ENCODE data around the gene TMEM89. TPM values are rescaled to one million over a fixed set of nuclear protein-coding genes. Genes with fewer than 3 reads are reported as not detected.

Gene TMEM89
- total RNA-seq, 4 donors from 2014 or later: not detected

GRCh38 chr3:48573973-48574585, 47.5 kb downstream of the TMEM89 start:
- no peaks in the 10 kb centered on the region for H3K9me3 ChIP-seq
- H3K27ac ChIP-seq: no peak overlapping the region
- WGBS, 2 donors: 91 to 95% methylated on average over 9 of the region's 10 CpGs
- H3K27me3 ChIP-seq: no peaks in the 10 kb centered on the region
- H3K4me1 ChIP-seq: no peaks in the 10 kb centered on the region
- no peaks in the 10 kb centered on the region for H3K36me3 ChIP-seq
- H3K4me3 ChIP-seq (replicated peaks in 1 of 3): no peak overlapping the region
- no peak for TF ChIP-seq CTCF (IDR thresholded peaks at IDR 0.05)
- no peak for TF ChIP-seq POLR2A (IDR thresholded peaks at IDR 0.05)
- no peak for DNase-seq
- intact Hi-C loops (cut with DNase I): no loop called here

- no peak overlapping the region for H3K4me3 ChIP-seq (replicated peaks in 1 of 3)
- 91 to 93% methylated on average over 5 to 7 of the region's 7 CpGs for WGBS, 2 donors
- intact Hi-C loops (cut with DNase I): no loop called here
- TF ChIP-seq CTCF (IDR thresholded peaks at IDR 0.05): no peak
- no peak for DNase-seq
- H3K9me3 ChIP-seq: no peaks in the 10 kb centered on the region
- no peak overlapping the region for H3K27ac ChIP-seq
- H3K36me3 ChIP-seq: no peaks in the 10 kb centered on the region
- H3K27me3 ChIP-seq: no peaks in the 10 kb centered on the region
- H3K4me1 ChIP-seq: no peaks in the 10 kb centered on the region
Measured at GRCh38 chr3:48572517-48572916, 49.1 kb downstream of the TMEM89 start.

GRCh38 chr3:48571938-48572337, 49.6 kb downstream of the TMEM89 start:
- intact Hi-C loops (cut with DNase I): no loop called here
- no peak for DNase-seq
- H3K4me1 ChIP-seq: no peaks in the 10 kb centered on the region

More at GRCh38 chr3:48571938-48572337, 49.6 kb downstream of the TMEM89 start:
- Histone ChIP-seq H3K4me3 (replicated peaks in 1 of 3) (no peak overlapping the region), H3K27me3 (no peaks in the 10 kb centered on the region), H3K9me3 (no peaks in the 10 kb centered on the region), H3K27ac (no peak overlapping the region), H3K36me3 (no peaks in the 10 kb centered on the region)
- TF ChIP-seq POLR2A (IDR thresholded peaks at IDR 0.05): no peak
- no peak for TF ChIP-seq CTCF (IDR thresholded peaks at IDR 0.05)
- WGBS, 2 donors: 76 to 85% methylated on average over 3 to 9 of the region's 12 CpGs

MicroRNA genes within 50 kb of the gene (microRNA counts, 767-probe panel; counts per million panel counts)
- microRNA hsa-miR-711: 0 counts per million in 2 donors

Small RNAs within 50 kb of the gene (microRNA-seq; reads per million reads assigned to microRNA genes)
- gene MIR4793 (not detected), gene MIR711 (not detected)

Other genes with a start within 250 kb of the TMEM89 start
- not detected for gene FBXW12, start 249.6 kb downstream of the TMEM89 start, total RNA-seq
- 100 to 1,000 TPM; 126 to 216 (median 138) TPM for gene PLXNB1, start 191.7 kb downstream of the TMEM89 start, total RNA-seq
- gene CCDC51, start 181.7 kb downstream of the TMEM89 start, total RNA-seq: 10 to 100 TPM in 3 of 4 donors, 1 to 10 TPM in 1; 8.6 to 17.0 (median 15.0) TPM
- gene TMA7, start 181.5 kb downstream of the TMEM89 start, total RNA-seq: 100 to 1,000 TPM; 133 to 413 (median 301) TPM
- 10 to 100 TPM in 2 of 4 donors, 1 to 10 TPM in 2; 8.4 to 13.9 (median 11.0) TPM for gene ATRIP, start 175.0 kb downstream of the TMEM89 start, total RNA-seq
- gene SHISA5, start 117.6 kb downstream of the TMEM89 start, total RNA-seq: 100 to 1,000 TPM in 3 of 4 donors, 10 to 100 TPM in 1; 100.0 to 120 (median 109) TPM
- gene PFKFB4, start 65.0 kb downstream of the TMEM89 start, total RNA-seq: 1 to 10 TPM; 2.3 to 4.9 (median 3.2) TPM
- not detected for gene UCN2, start 58.0 kb downstream of the TMEM89 start, total RNA-seq
- gene COL7A1, start 26.4 kb downstream of the TMEM89 start, total RNA-seq: 1 to 10 TPM in 1 of 4 donors, under 1 TPM in 3; 0.34 to 1.0 (median 0.80) TPM
- 100 to 1,000 TPM; 223 to 439 (median 295) TPM for gene UQCRC1, start 12.1 kb downstream of the TMEM89 start, total RNA-seq
- gene SLC26A6, start 13.7 kb upstream of the TMEM89 start, total RNA-seq: 10 to 100 TPM in 2 of 4 donors, 1 to 10 TPM in 2; 7.5 to 19.1 (median 11.4) TPM
- 1 to 10 TPM in 2 of 4 donors, under 1 TPM in 2; 0.54 to 1.7 (median 1.0) TPM for gene CELSR3, start 41.1 kb upstream of the TMEM89 start, total RNA-seq
- 10 to 100 TPM; 21.6 to 32.2 (median 31.7) TPM for gene NCKIPSD, start 64.1 kb upstream of the TMEM89 start, total RNA-seq
- gene IP6K2, start 95.5 kb upstream of the TMEM89 start, total RNA-seq: 100 to 1,000 TPM in 2 of 4 donors, 10 to 100 TPM in 2; 64.3 to 145 (median 93.0) TPM
- 10 to 100 TPM; 26.9 to 77.1 (median 46.2) TPM for gene PRKAR2A, start 226.1 kb upstream of the TMEM89 start, total RNA-seq

Data from thyroid gland (tissue), 4 donors.